C1 segment of cervical spinal cord (tissue), 14 donors: ENCODE results near the gene KCTD16.

Experiments
- DNase-seq, 14 donors: peaks; one replicate each; lab custom pipeline; 2025; lab: John Stamatoyannopoulos, UW

KCTD16 gene

GRCh38 chr5:144166696-144167095, 4.0 kb upstream of the KCTD16 start:
- no peak for DNase-seq

DNA sequence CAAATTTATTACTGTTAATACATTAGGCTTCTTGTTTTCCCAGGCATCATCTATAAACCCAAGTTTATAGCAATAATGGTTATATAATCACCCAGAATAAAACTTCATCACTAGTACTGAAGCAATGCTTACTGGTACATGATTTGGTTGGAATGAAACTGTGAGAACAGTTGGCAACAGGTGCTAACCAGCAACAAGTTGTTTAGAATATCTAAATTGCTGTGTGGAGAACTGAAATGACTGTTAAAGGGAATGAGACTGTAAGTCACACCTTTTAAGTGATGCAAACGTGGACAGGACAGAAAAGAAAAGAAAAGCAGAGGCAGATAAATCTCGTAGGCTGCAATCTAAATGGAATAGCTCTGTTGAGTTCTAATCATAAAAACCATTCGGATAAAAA, 2.7 kb upstream of the KCTD16 start:
- DNase-seq: no peak

- no peak for DNase-seq
Observed at GRCh38 chr5:144169904-144170275, 783 bp upstream of the KCTD16 start.

- no peak for DNase-seq
Observed at GRCh38 chr5:144173766-144174165, 3.1 kb downstream of the KCTD16 start.

- DNase-seq: no peak
Observed at GRCh38 chr5:144177548-144177947, 6.9 kb downstream of the KCTD16 start.

GRCh38 chr5:144179226-144179625, 8.6 kb downstream of the KCTD16 start:
- DNase-seq: no peak

GRCh38 chr5:144183254-144183889, 12.7 kb downstream of the KCTD16 start:
- no peak for DNase-seq

- DNase-seq: no peak
Observed at GRCh38 chr5:144187699-144188294, 17.1 kb downstream of the KCTD16 start.

- DNase-seq: no peak
Observed at GRCh38 chr5:144189800-144190429, 19.2 kb downstream of the KCTD16 start.

DNA sequence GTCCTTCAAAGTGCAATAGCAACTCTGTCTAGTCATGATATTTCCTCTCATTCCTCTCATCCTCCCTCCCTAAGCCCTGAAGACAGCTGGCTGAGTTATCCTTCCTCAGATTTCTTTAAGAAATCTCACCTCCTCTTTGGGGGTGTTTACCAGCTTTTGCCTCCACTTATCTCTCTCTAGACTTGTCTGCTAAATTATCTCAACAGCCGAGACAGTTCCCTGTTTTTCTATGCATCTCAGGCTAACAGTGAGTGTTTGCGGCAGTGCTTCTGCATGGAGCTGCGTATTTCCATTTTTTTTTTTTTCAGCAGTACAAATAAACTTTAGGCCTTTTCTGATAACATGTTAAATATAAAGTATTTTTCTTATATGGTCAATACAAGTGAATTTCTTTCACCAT, 20.9 kb downstream of the KCTD16 start:
- DNase-seq: no peak

- no peak for DNase-seq
Observed at GRCh38 chr5:144191998-144192397, 21.3 kb downstream of the KCTD16 start.

DNA sequence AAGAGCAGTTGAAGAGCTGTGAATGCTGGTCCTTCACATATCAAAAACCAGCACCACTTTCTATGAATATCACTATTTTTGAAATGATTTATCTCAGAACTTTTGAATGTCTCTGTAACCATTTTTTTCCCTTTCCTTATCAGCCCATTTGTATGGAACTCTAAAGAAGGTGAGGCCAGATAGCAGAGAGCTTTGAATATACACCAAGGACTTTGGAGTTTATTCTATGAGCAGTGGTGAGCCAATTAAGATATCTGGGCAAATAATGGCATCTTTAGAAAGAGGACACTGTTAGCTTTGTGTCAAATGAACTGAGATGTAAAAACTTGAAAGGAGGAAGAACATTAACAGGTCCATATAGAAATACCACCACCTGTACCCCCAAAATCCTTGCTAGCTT, 22.0 kb downstream of the KCTD16 start:
- no peak for DNase-seq

DNA sequence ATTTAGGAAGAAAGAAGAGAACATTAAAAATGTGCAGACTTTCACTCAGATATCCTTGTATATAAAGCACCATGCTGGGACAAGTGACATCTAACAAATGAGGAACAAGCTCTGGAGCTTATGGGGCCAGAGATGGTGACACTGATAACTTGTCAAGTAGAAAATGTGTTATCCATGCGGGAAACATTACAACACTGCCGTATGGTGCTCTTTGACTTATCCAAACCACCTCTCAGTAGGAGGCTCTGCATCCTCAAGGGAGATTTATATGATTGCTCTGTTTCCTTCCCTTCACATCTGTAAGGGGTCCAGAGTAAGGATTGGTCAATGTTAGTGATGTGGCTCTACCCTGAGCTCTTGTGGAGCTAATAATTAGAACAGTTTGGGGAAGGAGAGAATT, 23.5 kb downstream of the KCTD16 start:
- DNase-seq: no peak

DNA sequence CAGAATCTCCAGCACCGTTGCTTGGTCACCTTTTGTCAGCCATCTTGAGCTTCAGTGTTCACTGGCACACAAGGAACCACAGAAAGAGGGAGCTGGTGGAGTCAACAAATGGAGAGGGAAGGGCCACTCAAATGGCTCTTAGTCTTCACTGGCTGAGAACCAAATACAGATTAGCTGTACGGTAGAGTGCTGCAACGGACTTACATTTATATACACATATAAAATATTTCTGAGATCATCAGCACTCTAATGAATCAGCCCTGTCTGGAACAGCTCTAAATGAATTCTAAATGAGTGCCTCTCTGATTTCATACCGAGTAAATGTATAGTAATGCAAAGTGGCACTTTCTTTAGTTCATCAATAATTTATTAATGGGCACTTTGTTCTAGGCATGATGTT, 24.8 kb downstream of the KCTD16 start:
- no peak for DNase-seq

- no peak for DNase-seq
Observed at GRCh38 chr5:144196612-144197011, 25.9 kb downstream of the KCTD16 start.

DNA sequence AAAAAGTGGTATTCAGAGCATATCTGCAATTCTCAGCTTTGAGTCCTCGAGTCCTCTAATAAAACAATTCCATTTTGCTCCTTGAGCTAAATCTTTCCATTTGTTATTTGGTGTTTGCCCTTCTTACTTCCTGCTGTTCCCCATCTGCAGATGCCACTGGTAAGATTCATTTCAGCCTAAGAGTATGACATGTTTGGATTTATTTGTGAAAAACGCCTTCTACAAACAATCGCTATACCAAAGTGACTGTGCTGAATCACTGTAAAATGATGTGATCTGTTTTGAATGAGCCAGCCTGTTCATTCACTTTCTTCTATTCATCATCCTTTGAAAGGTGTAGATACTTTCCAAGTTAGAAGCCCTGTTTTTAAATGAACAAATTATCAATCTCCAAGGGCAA, 27.7 kb downstream of the KCTD16 start:
- DNase-seq: no peak

- DNase-seq: no peak
Observed at GRCh38 chr5:144201588-144201987, 30.9 kb downstream of the KCTD16 start.

GRCh38 chr5:144202072-144202471, 31.4 kb downstream of the KCTD16 start:
- DNase-seq: no peak

GRCh38 chr5:144202726-144203125, 32.1 kb downstream of the KCTD16 start:
- no peak for DNase-seq

- DNase-seq: peak in 2 of 14 donors; percentile 7 to 8
Observed at GRCh38 chr5:144203750-144204596, 33.3 kb downstream of the KCTD16 start.

DNA sequence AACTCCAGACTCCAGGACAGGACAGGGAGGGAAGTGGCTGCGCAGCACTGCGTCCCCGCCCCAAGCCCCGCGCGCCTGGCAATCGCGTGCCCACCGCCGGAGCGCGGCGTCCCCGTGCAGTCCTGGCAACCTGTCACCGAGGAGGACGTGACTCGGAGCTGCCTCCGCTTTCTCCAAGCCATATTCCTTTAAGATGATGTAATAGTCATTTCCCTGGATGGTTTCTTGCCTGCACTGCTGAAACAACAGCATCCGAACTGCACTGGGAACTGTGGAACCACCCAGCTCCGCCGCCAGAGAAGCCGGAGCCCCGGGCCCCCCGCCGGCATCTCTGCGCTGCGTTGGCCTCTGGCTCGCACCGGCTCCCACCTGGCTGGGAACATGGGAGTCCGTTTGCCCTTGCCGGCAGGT, 34.5 kb downstream of the KCTD16 start:
- DNase-seq: no peak

GRCh38 chr5:144206141-144206540, 35.5 kb downstream of the KCTD16 start:
- DNase-seq: no peak
